ENCODE measurements around the gene RFX2. TPM values are rescaled to one million over a fixed set of nuclear protein-coding genes. Genes with fewer than 3 reads are reported as not detected.

Gene RFX2
- total RNA-seq, 6 experiments from 2014 or later: 6.3 to 9.5 (median 6.9) TPM

DNA sequence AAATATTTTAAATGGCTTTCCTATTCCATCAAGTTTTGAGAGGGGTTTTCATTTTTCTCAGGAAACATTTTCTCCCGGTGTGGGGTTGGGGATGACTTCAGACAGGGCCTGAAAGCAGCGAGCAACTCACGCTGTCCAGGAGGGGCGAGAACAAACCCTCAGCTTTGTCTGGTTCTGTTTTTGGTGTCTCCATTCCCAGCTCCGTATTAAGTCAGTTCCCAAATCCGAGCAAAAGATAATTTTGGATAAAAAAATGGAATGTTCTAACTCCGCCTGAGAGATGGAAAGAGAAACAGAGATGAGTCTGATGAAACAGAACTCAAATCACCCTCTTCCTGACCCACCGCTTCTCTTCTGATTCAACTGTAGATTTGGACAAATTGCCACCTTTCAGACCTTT is 38.4 kb downstream of the RFX2 start:
- peaks cover 6% of the 10 kb centered on the region for H3K27me3 Mint-ChIP-seq (ENCODE audit: insufficient read depth)
- H3K27ac Mint-ChIP-seq: peak overlapping the region; percentile 97
- peak overlapping the region; percentile 26; the same call in 1 of the 2 replicates for H3K4me3 Mint-ChIP-seq
- no peak for DNase-seq
- TF ChIP-seq, protein P1, sequence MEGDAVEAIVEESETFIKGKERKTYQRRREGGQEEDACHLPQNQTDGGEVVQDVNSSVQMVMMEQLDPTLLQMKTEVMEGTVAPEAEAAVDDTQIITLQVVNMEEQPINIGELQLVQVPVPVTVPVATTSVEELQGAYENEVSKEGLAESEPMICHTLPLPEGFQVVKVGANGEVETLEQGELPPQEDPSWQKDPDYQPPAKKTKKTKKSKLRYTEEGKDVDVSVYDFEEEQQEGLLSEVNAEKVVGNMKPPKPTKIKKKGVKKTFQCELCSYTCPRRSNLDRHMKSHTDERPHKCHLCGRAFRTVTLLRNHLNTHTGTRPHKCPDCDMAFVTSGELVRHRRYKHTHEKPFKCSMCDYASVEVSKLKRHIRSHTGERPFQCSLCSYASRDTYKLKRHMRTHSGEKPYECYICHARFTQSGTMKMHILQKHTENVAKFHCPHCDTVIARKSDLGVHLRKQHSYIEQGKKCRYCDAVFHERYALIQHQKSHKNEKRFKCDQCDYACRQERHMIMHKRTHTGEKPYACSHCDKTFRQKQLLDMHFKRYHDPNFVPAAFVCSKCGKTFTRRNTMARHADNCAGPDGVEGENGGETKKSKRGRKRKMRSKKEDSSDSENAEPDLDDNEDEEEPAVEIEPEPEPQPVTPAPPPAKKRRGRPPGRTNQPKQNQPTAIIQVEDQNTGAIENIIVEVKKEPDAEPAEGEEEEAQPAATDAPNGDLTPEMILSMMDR (IDR thresholded peaks at IDR 0.05): no peak
- H3K9me3 Mint-ChIP-seq: peaks cover 4% of the 10 kb centered on the region; the same call in 1 of the 2 replicates
- H3K4me1 Mint-ChIP-seq (ENCODE audit: low read depth): peaks cover 79% of the 10 kb centered on the region
- H3K36me3 Mint-ChIP-seq (ENCODE audit: low read depth): peaks cover 32% of the 10 kb centered on the region

DNA sequence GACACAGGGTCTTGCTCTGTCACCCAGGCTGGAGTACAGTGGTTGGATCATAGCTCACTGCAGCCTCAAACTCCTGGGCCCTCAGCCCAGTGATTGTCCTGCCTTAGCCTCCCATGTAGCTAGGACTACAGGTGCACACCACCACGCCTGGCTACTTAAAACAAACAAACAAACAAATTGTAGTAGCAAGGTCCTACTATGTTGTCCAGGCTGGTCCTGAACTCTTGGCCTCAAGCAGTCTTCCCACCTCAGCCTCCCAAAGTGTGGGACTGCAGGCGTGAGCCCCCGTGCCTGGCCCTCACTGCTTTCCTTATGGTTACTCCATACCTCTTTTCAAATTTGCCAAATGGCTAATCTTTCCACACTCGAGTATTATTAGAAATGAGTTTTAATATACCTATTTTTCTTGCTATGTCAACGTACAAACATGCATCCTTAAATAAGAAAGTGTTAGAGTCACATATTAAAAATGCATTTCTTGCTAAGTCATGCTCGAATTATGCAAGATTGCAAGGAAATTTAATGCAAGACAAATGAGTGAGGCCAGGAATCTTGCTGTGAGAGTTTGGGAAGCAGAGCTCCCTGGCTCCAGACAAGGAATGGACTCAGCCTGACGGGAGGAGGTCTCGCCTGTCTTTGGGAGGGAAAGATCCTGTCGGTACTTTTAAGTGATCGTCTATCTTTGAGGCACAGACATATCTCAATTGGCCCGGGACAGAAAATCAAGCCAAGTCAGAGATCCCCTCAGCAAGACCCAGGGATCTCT is 39.4 kb downstream of the RFX2 start:
- H3K27ac Mint-ChIP-seq: peak overlapping the region; percentile 97
- peaks cover 4% of the 10 kb centered on the region; the same call in 1 of the 2 replicates for H3K9me3 Mint-ChIP-seq
- peaks cover 32% of the 10 kb centered on the region for H3K36me3 Mint-ChIP-seq (ENCODE audit: low read depth)
- peak; percentile 81 for DNase-seq
- TF ChIP-seq, protein P1 (IDR thresholded peaks at IDR 0.05): no peak
- H3K4me3 Mint-ChIP-seq: peak overlapping the region; percentile 76
- H3K4me1 Mint-ChIP-seq (ENCODE audit: low read depth): peaks cover 79% of the 10 kb centered on the region
- peaks cover 6% of the 10 kb centered on the region for H3K27me3 Mint-ChIP-seq (ENCODE audit: insufficient read depth)

DNA sequence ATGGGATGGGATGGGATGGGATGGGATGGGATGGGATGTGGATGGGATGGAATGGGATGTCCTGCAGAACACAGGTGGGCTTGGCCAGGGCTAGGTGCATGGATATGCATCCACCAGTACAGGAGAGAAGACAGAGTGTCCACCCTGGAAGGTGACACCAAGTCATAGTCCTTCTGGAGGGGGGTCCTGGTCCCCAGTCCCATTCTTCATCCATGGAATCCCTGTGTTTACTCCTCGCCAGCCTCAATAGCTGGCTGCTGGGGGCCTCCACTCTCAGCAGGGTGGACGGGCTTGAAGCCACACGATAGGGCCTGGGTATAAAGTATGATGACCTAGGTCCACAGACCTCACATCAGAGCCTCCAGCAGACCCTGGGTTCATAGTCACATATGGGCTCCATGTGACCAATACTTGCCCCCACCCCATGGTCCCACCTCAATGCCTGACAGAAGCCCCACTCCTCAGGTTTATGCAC is 40.1 kb downstream of the RFX2 start:
- H3K27ac Mint-ChIP-seq: peak overlapping the region; percentile 97
- H3K4me1 Mint-ChIP-seq (ENCODE audit: low read depth): peaks cover 73% of the 10 kb centered on the region
- no peak overlapping the region for H3K4me3 Mint-ChIP-seq
- H3K36me3 Mint-ChIP-seq (ENCODE audit: low read depth): peaks cover 25% of the 10 kb centered on the region
- peaks cover 6% of the 10 kb centered on the region for H3K27me3 Mint-ChIP-seq (ENCODE audit: insufficient read depth)
- peaks cover 4% of the 10 kb centered on the region; the same call in 1 of the 2 replicates for H3K9me3 Mint-ChIP-seq
- TF ChIP-seq, protein P1 (IDR thresholded peaks at IDR 0.05): no peak
- no peak for DNase-seq

DNA sequence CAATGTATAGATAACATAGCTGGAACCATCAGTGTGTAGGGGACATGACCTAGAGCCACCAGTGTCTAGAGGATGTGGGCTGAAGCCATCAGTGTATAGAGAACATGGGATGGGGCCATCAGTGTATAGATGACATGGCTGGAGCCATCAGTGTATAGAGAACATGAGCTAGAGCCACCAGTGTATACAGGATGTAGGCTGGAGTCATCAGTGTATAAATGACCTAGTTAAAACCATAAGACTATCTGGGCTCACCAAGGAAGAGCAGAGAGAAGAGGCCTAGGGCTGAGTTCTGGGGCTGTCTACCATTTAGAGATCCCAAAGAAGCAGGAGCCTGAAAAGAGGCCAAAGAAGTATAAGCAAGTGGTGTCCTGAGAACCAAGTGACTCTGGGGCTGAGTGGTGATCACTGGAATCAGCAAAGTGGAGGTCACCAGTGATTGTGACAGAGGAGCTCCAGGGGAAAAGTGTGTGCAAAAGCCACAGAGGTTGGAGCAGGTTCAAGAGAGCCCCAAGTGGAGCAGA is 41.0 kb downstream of the RFX2 start:
- H3K27me3 Mint-ChIP-seq (ENCODE audit: insufficient read depth): peaks cover 6% of the 10 kb centered on the region
- peaks cover 73% of the 10 kb centered on the region for H3K4me1 Mint-ChIP-seq (ENCODE audit: low read depth)
- no peak overlapping the region for H3K4me3 Mint-ChIP-seq
- peak overlapping the region; percentile 29 for H3K27ac Mint-ChIP-seq
- peaks cover 4% of the 10 kb centered on the region; the same call in 1 of the 2 replicates for H3K9me3 Mint-ChIP-seq
- TF ChIP-seq, protein P1 (IDR thresholded peaks at IDR 0.05): no peak
- peaks cover 22% of the 10 kb centered on the region for H3K36me3 Mint-ChIP-seq (ENCODE audit: low read depth)
- no peak for DNase-seq

DNA sequence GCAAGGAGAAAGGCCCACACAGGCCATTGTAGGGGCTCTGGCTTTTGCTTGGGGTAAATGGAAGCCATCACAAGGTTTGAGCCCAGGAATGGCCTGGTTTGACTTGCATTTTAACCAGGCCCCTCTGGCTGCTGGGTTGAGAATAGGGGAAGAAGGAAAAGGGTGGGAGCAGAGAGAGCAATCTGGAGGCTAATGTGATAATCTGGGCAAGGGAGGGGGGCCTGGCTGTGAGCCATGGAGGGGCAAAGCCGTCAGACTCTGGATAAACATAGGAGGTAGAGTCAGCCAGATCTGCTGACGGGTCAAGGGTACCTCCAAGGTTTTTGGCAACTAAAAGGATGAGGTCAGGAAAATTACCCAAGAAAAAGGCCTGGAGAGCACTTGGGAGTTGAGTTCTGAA is 41.6 kb downstream of the RFX2 start:
- Mint-ChIP-seq H3K27ac (peak overlapping the region; percentile 96; the same call in 1 of the 2 replicates), H3K4me3 (no peak overlapping the region), H3K9me3 (peaks cover 4% of the 10 kb centered on the region; the same call in 1 of the 2 replicates), H3K4me1 (ENCODE audit: low read depth) (peaks cover 73% of the 10 kb centered on the region), H3K27me3 (ENCODE audit: insufficient read depth) (peaks cover 6% of the 10 kb centered on the region), H3K36me3 (ENCODE audit: low read depth) (peaks cover 22% of the 10 kb centered on the region)
- no peak for DNase-seq
- TF ChIP-seq, protein P1 (IDR thresholded peaks at IDR 0.05): no peak

Measured in HFFc6 (cell line).